Heart right ventricle (tissue), 16 donors: ENCODE measurements around the gene SLC6A12. TPM values are rescaled to one million over a fixed set of nuclear protein-coding genes. Genes with fewer than 3 reads are reported as not detected.

Experiments
- ATAC-seq, 8 donors: fragments of 200-7000 bp; cut with Tn5 transposase; one replicate each; pipeline ENCODE4 v1.9.1; 2020; ENCODE audit warnings: mild to moderate bottlenecking in 8 of 8, moderate library complexity in 8 of 8, moderate number of reproducible peaks in 1 of 8
- DNase-seq, 2 donors: peaks; one replicate each; pipeline ENCODE4 v3.0.0-alpha.2; 2020
- H3K27ac ChIP-seq, 10 donors: fragments of 200-600 bp; sonication (generic) in 2 of 10; one replicate each; pipeline versions ENCODE4 v1.5.0 to v1.8.0; 2020 to 2022; ENCODE audit warnings: mild to moderate bottlenecking in 3 of 10
- H3K27me3 ChIP-seq, 7 donors: fragments of 200-600 bp; one replicate each; pipeline ENCODE4 v1.8.0; 2021 to 2022; ENCODE audit warnings: mild to moderate bottlenecking in 2 of 7
- H3K36me3 ChIP-seq, 9 donors: fragments of 200-600 bp; sonication (generic) in 1 of 9; one replicate each; pipeline versions ENCODE4 v1.5.0 to v1.8.0; 2020 to 2022; ENCODE audit warnings: mild to moderate bottlenecking in 2 of 9
- H3K4me1 ChIP-seq, 9 donors: fragments of 200-600 bp; sonication (generic) in 1 of 9; one replicate each; pipeline versions ENCODE4 v1.5.0 to v1.8.0; 2020 to 2022; ENCODE audit warnings: mild to moderate bottlenecking in 4 of 9
- H3K4me3 ChIP-seq, 10 donors: fragments of 200-600 bp; sonication (generic) in 2 of 10; one replicate each; pipeline versions ENCODE4 v1.5.0 to v1.8.0; 2020 to 2022; ENCODE audit warnings: mild to moderate bottlenecking in 7 of 10, moderate library complexity in 2 of 10
- H3K9me3 ChIP-seq, 11 donors: fragments of 200-600 bp in 10 of 11; sonication (generic) in 2 of 11; one replicate each; pipeline versions ENCODE4 v1.5.0 to v1.8.0; 2013 to 2022; ENCODE audit warnings: mild to moderate bottlenecking in 2 of 11, control low read depth in 1 of 11, moderate library complexity in 1 of 11
- WGBS, 2 donors: extraction: QIAGEN DNeasy Blood & Tissue Kit; methylation state at CpG; one replicate each; pipeline ENCODE4 v1.1.7; 2013; ENCODE audit warnings: inconsistent platforms in 1 of 2; 5-methylcytosine and 5-hydroxymethylcytosine counted together
- intact Hi-C, 10 donors: fragments of 100-400 bp; cut with DNase I; formaldehyde crosslinking; loops; one replicate each; pipeline versions ENCODE4 v1.11.1 to v1.14.2; 2022
- polyA plus RNA-seq, 2 donors: library from polyadenylated mRNA; stranded (reverse); fragments of 200-250 nt; gene quantifications; one replicate each; pipeline ENCODE4 v1.2.3, GENCODE V29; 2013
- total RNA-seq, 10 donors: library from RNA; stranded (reverse); fragmentation: NEBNext Ultra II Directional in 3 of 10; extraction: Animal tissue kit (Norgen Biotek cat#: 25700) in 3 of 10; gene quantifications; one replicate each; pipeline versions ENCODE4 v1.2.1 to v1.2.4, GENCODE V29; 2021 to 2023
- TF ChIP-seq, protein P1 (sequence below), 9 donors: fragments of 200-600 bp; sonication (generic) in 2 of 9; IDR thresholded peaks; one replicate each; pipeline versions ENCODE4 v1.5.0 to v1.8.0; 2021 to 2022; ENCODE audit warnings: antibody characterized with exemption in 9 of 9, mild to moderate bottlenecking in 5 of 9, moderate library complexity in 1 of 9
- donor health status: Arrhythmogenic right ventricular cardiomyopathy.
- donor health status: ischemic (EF 13 %, LVEDD 7.1; RV severe dilation, severe dysfunction).
- donor health status: healthy with polysubstance abuse.
- donor health status: DM: no; HTN: yes; CAD: no.
- donor health status: DM: no; HTN: no; CAD: no.
- donor health status: ischemic (EF 25% LVEDD 6.9; RV normal size, moderate dysfunction).
- donor health status: ischemic (EF 25% LVEDD 5.7; RV mildly dilated, moderate dysfunction).
- donor health status: healthy.
- donor health status: DM: yes; HTN: yes; CAD: no.
- donor health status: Ischemic cardiomyopathy.
- donor health status: ischemic (EF 35%, LVEDD 5.7; RV mildly dilated, moderate dysfunction).
- donor health status: nonischemic (EF 11% LVEDD 7.7; RV severe dilation, severe dysfunction).
- donor health status: DM: yes; HTN: yes; CAD: no.
- donor health status: PGD.
- donor health status: ischemic (EF 29% LVEDD 5.4; RV normal size, mild dysfunction).
- donor health status: nonischemic (EF 23%, LVEDD 6.1; RV moderate dilation, normal function).

Gene SLC6A12
- total and polyA plus RNA-seq, 12 donors: 0.14 to 1.4 (median 0.74) TPM

DNA sequence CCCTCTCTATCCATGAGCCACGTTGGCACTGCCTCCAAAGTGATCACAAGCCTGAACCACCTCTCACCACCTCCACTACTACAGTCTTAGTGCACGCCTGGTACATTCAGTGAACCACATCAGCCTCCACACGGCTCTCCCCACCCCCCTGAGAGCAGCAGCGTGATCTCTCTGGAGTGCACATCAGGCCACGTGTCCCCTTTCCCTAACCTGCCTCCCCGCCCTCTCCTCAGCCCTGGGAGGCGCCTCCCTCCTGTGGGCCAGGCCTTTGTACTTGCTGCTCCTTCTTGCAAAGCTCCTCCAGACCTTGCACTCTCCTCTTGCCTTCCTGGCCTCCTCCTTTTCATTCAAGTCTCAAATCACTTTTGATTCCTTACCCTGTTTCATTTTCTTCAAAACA, 49.8 kb downstream of the SLC6A12 start:
- intact Hi-C loops: no loop called here
- H3K4me1 ChIP-seq: peaks cover 0 to 31% (median 19%) of the 10 kb centered on the region in 9 donors
- DNase-seq: no peak
- no peak for ATAC-seq
- no peak overlapping the region for H3K4me3 ChIP-seq
- WGBS, 2 donors: 84 to 86% methylated on average over 7 of the region's 7 CpGs
- peaks cover 0 to 35% (median 0%) of the 10 kb centered on the region in 9 donors for H3K36me3 ChIP-seq
- TF ChIP-seq, protein P1, sequence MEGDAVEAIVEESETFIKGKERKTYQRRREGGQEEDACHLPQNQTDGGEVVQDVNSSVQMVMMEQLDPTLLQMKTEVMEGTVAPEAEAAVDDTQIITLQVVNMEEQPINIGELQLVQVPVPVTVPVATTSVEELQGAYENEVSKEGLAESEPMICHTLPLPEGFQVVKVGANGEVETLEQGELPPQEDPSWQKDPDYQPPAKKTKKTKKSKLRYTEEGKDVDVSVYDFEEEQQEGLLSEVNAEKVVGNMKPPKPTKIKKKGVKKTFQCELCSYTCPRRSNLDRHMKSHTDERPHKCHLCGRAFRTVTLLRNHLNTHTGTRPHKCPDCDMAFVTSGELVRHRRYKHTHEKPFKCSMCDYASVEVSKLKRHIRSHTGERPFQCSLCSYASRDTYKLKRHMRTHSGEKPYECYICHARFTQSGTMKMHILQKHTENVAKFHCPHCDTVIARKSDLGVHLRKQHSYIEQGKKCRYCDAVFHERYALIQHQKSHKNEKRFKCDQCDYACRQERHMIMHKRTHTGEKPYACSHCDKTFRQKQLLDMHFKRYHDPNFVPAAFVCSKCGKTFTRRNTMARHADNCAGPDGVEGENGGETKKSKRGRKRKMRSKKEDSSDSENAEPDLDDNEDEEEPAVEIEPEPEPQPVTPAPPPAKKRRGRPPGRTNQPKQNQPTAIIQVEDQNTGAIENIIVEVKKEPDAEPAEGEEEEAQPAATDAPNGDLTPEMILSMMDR (IDR thresholded peaks at IDR 0.05): no peak
- no peak overlapping the region for H3K27ac ChIP-seq
- no peaks in the 10 kb centered on the region for H3K27me3 ChIP-seq
- H3K9me3 ChIP-seq: no peaks in the 10 kb centered on the region

DNA sequence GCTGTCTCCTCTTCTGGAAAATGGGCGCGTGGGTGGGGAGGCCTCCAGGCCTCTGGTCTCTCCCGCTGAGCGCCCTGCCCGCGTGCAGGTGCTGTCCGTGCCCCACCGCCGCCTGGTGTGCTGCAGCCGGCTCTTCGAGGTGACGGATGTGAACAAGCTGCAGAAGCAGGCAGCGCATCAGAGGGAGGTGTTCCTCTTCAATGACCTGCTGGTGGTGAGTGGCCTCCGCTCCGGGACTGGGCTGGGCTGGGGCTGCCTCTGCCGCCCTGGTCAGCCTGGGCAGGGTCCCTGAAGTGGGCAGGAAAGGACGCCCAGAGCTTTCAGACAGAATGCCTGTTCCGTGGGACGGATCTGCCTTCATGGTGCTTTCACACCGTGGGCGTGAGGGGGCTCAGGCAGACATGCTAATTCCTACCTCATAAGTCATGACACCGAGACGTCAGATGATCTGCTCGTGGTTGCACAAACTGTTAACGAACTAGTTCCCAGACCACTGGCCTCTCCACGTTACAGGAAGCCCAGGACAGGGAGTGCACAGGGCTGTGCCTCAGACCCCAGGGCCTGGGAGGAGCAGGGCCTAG, 50.5 kb downstream of the SLC6A12 start:
- H3K9me3 ChIP-seq: no peaks in the 10 kb centered on the region
- intact Hi-C loops: no loop called here
- TF ChIP-seq, protein P1 (IDR thresholded peaks at IDR 0.05): no peak
- H3K27ac ChIP-seq: no peak overlapping the region
- H3K4me3 ChIP-seq: no peak overlapping the region
- peaks cover 0 to 35% (median 0%) of the 10 kb centered on the region in 9 donors for H3K36me3 ChIP-seq
- no peak for ATAC-seq
- DNase-seq: no peak
- H3K27me3 ChIP-seq: no peaks in the 10 kb centered on the region
- 93% methylated on average over 26 of the region's 26 CpGs for WGBS, 2 donors
- H3K4me1 ChIP-seq: peaks cover 0 to 23% (median 13%) of the 10 kb centered on the region in 9 donors

DNA sequence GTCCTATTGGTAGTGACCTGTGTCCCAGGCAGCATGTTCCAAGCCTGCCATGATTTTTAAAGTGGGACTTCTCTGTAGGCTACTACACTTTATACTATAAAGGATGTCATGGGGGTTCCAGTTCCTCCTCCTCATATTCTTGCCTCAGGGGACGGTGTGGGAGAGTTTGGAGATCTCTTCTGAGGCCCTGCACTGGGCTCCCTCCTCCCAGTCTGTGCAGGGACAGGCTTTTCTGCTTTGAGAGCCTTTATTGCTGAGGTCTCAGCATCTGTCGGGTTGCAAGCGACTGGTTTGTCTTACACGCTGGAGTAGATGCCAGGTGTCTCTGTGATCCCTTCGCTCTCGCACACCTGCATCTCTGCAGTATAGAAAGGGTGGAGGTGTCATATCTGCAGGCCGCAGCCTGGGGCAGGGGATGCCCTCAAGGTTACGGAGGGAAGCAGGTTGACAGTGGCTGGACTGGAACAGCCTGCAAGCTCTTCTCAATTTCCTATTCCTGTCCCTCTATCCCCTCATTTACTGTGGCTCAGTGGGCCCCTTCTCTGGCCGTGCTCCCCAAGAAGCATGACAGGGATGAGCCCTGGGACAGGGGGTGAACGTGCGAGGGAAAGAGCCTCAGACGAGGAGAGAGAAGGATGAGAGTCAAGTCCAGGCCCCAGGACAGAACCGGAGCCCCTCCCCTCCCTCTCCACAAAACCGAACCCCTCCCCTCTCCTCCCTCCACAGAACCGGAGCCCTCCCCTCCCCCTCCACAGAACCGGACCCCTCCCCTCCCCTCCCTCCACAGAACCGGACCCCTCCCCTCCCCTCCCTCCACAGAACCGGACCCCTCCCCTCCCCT, 51.3 kb downstream of the SLC6A12 start:
- intact Hi-C loops: no loop called here
- TF ChIP-seq, protein P1 (IDR thresholded peaks at IDR 0.05): no peak
- Histone ChIP-seq H3K9me3 (no peaks in the 10 kb centered on the region), H3K36me3 (peaks cover 0 to 34% (median 0%) of the 10 kb centered on the region in 9 donors), H3K4me3 (no peak overlapping the region), H3K4me1 (peaks cover 0 to 17% (median 11%) of the 10 kb centered on the region in 9 donors), H3K27me3 (no peaks in the 10 kb centered on the region), H3K27ac (no peak overlapping the region)
- no peak for ATAC-seq
- no peak for DNase-seq
- WGBS, 2 donors: 80 to 86% methylated on average over 16 to 18 of the region's 18 CpGs

DNA sequence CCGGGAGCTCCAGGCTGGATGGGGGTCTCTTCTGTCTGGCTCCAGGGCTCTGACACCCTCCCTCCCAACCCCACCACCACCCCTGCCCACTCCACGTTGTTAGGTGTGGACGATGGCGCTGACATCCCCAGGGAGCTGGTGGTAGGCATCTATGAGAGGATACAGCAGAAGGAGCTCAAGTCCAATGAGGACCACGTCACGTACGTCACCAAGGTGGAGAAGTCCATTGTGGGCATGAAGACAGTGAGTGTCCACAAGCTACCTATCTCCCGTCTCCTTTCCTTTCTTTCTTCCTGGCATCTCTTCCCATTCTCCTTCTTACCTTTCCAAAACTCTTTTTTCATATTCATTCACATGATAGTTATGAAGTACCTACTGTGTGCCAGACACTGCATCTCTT, 52.1 kb downstream of the SLC6A12 start:
- Histone ChIP-seq H3K4me3 (no peak overlapping the region), H3K9me3 (no peaks in the 10 kb centered on the region), H3K4me1 (peaks cover 0 to 9% (median 3%) of the 10 kb centered on the region in 9 donors), H3K36me3 (peaks cover 0 to 30% (median 0%) of the 10 kb centered on the region in 9 donors), H3K27me3 (no peaks in the 10 kb centered on the region), H3K27ac (no peak overlapping the region)
- intact Hi-C loops: no loop called here
- TF ChIP-seq, protein P1 (IDR thresholded peaks at IDR 0.05): no peak
- ATAC-seq (no peak), DNase-seq (no peak)
- WGBS, 2 donors: 89 to 93% methylated on average over 7 to 8 of the region's 8 CpGs
